ENCODE measurements around the gene APP.

GRCh38 chr21:25888711-25889110 lies 281.9 kb downstream of the APP start:
- TF ChIP-seq CTCF (conservative IDR thresholded peaks at IDR 0.05; ENCODE audit: low read length): no peak
- TF ChIP-seq EZH2phosphoT487 (IDR thresholded peaks at IDR 0.05; ENCODE audit: borderline replicate concordance): no peak

Measured in Loucy (cell line).